ENCODE data around the gene CHP1. TPM values are rescaled to one million over a fixed set of nuclear protein-coding genes. Genes with fewer than 3 reads are reported as not detected.

Gene CHP1
- total and polyA plus RNA-seq, 2 donors (not counting 1 experiment from before 2014, with no cell fraction given) = 14.2 to 39.9 TPM

GRCh38 chr15:41218851-41219250, 12.2 kb upstream of the CHP1 start:
- H3K27ac ChIP-seq (ENCODE audit: low read length in 2 of 2) = no peak overlapping the region
- intact Hi-C loops (cut with micrococcal nuclease) = no loop called here
- WGBS (ENCODE audit: insufficient coverage) = 13% methylated on average over 1 of the region's 1 CpG
- no peaks in the 10 kb centered on the region for H3K4me1 ChIP-seq (ENCODE audit: control insufficient read depth in 2 of 2, insufficient read depth in 2 of 2, low read length in 2 of 2)
- H3K9ac ChIP-seq (ENCODE audit: low read length) = no peak overlapping the region
- Mint-ChIP-seq H3K27ac (no peak overlapping the region), H3K4me1 (no peaks in the 10 kb centered on the region), H3K9me3 (ENCODE audit: insufficient read depth) (no peaks in the 10 kb centered on the region), H3K27me3 (peaks cover 30% of the 10 kb centered on the region), H3K4me3 (no peak overlapping the region)
- ChIA-PET CTCF (interaction anchor here (0.6 kb wide), 1 partner anchor 1000 kb away, joined by 3 read pairs; no protein-coding TSS in a partner anchor), POLR2A (no interaction called here)
- no peak overlapping the region for H2AFZ ChIP-seq (ENCODE audit: insufficient read depth, low read depth, low read length, poor library complexity, severe bottlenecking)
- no peaks in the 10 kb centered on the region for H3K36me3 ChIP-seq (replicated peaks in 1 of 2; ENCODE audit: control extremely low read depth in 1 of 2, control insufficient read depth in 1 of 2, extremely low read depth in 1 of 2, insufficient read depth in 2 of 2, low read length in 1 of 2)
- TF ChIP-seq EZH2 (IDR thresholded peaks at IDR 0.05; ENCODE audit: borderline replicate concordance, insufficient read depth, low read depth, low read length, poor library complexity, severe bottlenecking) = no peak
- no peak for TF ChIP-seq CTCF (IDR thresholded peaks at IDR 0.05)
- H3K4me2 ChIP-seq (replicated peaks; ENCODE audit: low read depth, low read length, poor library complexity, severe bottlenecking) = no peak overlapping the region
- peaks cover 0 to 1% (median 0%) of the 10 kb centered on the region in 3 donors for H3K9me3 ChIP-seq (ENCODE audit: control extremely low read depth in 1 of 3, control insufficient read depth in 2 of 3, insufficient read depth in 1 of 3, low read length in 2 of 3)
- DNase-seq (no peak), ATAC-seq (ENCODE audit: low read depth) (no peak)
- no peak overlapping the region for H3K4me3 ChIP-seq (ENCODE audit: control extremely low read depth in 1 of 5, extremely low read depth in 1 of 5, insufficient read depth in 1 of 5, low read depth in 2 of 5, low read length in 4 of 5)
- H3K79me2 ChIP-seq (ENCODE audit: control insufficient read depth, insufficient read depth, low read length) = no peaks in the 10 kb centered on the region
- H3K27me3 ChIP-seq (replicated peaks in 1 of 4; ENCODE audit: control extremely low read depth in 1 of 4, control insufficient read depth in 3 of 4, insufficient read depth in 4 of 4, low read length in 3 of 4) = peaks cover 0 to 9% (median 0%) of the 10 kb centered on the region in 4 experiments
- H4K20me1 ChIP-seq (ENCODE audit: control insufficient read depth, insufficient read depth, low read length, poor library complexity, severe bottlenecking) = no peaks in the 10 kb centered on the region

GRCh38 chr15:41219381-41219780, 11.7 kb upstream of the CHP1 start:
- TF ChIP-seq EZH2 (IDR thresholded peaks at IDR 0.05; ENCODE audit: borderline replicate concordance, insufficient read depth, low read depth, low read length, poor library complexity, severe bottlenecking) (no peak), CTCF (IDR thresholded peaks at IDR 0.05) (no peak)
- Histone ChIP-seq H3K4me2 (replicated peaks; ENCODE audit: low read depth, low read length, poor library complexity, severe bottlenecking) (no peak overlapping the region), H3K4me1 (ENCODE audit: control insufficient read depth in 2 of 2, insufficient read depth in 2 of 2, low read length in 2 of 2) (no peaks in the 10 kb centered on the region), H3K27ac (ENCODE audit: low read length in 2 of 2) (no peak overlapping the region), H2AFZ (ENCODE audit: insufficient read depth, low read depth, low read length, poor library complexity, severe bottlenecking) (no peak overlapping the region), H3K36me3 (replicated peaks in 1 of 2; ENCODE audit: control extremely low read depth in 1 of 2, control insufficient read depth in 1 of 2, extremely low read depth in 1 of 2, insufficient read depth in 2 of 2, low read length in 1 of 2) (no peaks in the 10 kb centered on the region), H4K20me1 (ENCODE audit: control insufficient read depth, insufficient read depth, low read length, poor library complexity, severe bottlenecking) (no peaks in the 10 kb centered on the region), H3K9ac (ENCODE audit: low read length) (no peak overlapping the region), H3K79me2 (ENCODE audit: control insufficient read depth, insufficient read depth, low read length) (no peaks in the 10 kb centered on the region), H3K9me3 (ENCODE audit: control extremely low read depth in 1 of 3, control insufficient read depth in 2 of 3, insufficient read depth in 1 of 3, low read length in 2 of 3) (peaks cover 0 to 1% (median 0%) of the 10 kb centered on the region in 3 donors), H3K27me3 (replicated peaks in 1 of 4; ENCODE audit: control extremely low read depth in 1 of 4, control insufficient read depth in 3 of 4, insufficient read depth in 4 of 4, low read length in 3 of 4) (peaks cover 0 to 9% (median 0%) of the 10 kb centered on the region in 4 experiments), H3K4me3 (ENCODE audit: control extremely low read depth in 1 of 5, extremely low read depth in 1 of 5, insufficient read depth in 1 of 5, low read depth in 2 of 5, low read length in 4 of 5) (no peak overlapping the region)
- H3K27me3 Mint-ChIP-seq = peaks cover 33% of the 10 kb centered on the region
- CTCF ChIA-PET = no interaction called here
- DNase-seq (no peak), ATAC-seq (ENCODE audit: low read depth) (no peak)
- WGBS (ENCODE audit: insufficient coverage) = no CpG with 5 or more reads among the region's 3 CpGs
- no peaks in the 10 kb centered on the region for H3K9me3 Mint-ChIP-seq (ENCODE audit: insufficient read depth)
- POLR2A ChIA-PET = no interaction called here
- H3K4me1 Mint-ChIP-seq = no peaks in the 10 kb centered on the region
- no peak overlapping the region for H3K4me3 Mint-ChIP-seq
- intact Hi-C loops (cut with micrococcal nuclease) = no loop called here
- no peak overlapping the region for H3K27ac Mint-ChIP-seq
